Subcutaneous preadipocyte (primary cell): ENCODE measurements around the gene ZNF549. TPM values are rescaled to one million over a fixed set of nuclear protein-coding genes. Genes with fewer than 3 reads are reported as not detected.

ENCODE experiments used
- total RNA-seq: library from RNA; depleted of rRNA; stranded (reverse); fragments of >200 nt; gene quantifications from 2 replicates; pipeline ENCODE4 v1.2.3, GENCODE V29; 2012

Gene ZNF549
- total RNA-seq: 1.8 and 2.5 TPM in 2 replicates

GRCh38 chr19:57527136-57527881 is at the start of gene ZNF549:
Gene ZNF549 (plus strand): TSS chr19:57527356. CDS start chr19:57527574, 218 bp downstream.

GRCh38 chr19:57487477-57488298 is 39.5 kb upstream of the ZNF549 start, which contains the start of gene ZNF419:
Gene ZNF419 (plus strand): TSS chr19:57487750. CDS start chr19:57487951, 201 bp downstream.

DNA sequence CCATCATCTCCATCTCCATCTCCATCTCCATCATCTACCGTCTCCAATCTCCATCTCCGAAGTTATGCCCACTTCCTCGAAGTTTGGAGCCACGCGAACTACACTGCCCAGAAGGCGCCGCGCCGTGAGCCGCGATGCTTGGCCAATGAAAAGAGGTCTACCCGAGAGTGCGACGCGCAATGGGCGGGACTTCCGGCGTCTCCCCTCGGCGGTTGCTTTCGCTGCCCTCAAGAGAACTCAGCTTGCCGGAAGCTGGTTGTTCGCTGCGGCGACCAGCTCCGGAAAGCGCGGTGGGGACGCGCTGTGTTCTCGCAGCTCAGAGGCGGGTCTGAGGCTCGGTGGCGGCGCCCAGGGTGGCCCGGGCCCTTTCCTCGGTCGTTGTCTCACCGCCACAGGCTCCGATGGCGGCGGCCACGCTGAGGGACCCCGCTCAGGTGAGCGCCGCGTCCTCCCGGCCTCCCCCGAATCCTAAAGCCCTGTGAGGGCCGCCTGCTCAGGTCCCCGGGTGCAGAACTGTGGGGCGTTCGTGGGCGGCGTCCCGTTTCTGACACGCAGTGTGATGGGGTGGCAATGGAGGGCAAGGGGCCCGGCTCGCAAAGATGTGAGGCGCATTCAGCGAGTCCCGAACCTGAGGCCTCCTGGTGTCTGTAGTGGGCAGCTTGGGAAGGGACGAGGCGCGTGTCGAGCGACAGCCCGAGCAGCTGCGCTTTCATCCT is 27.3 kb upstream of the ZNF549 start, which contains the start of gene ZNF773:
Gene ZNF773, plus strand, starts transcription at position 259 of the 716 bp plus-strand sequence. Its CDS starts 143 bp downstream, at position 402.

GRCh38 chr19:57559404-57560025 is 32.4 kb downstream of the ZNF549 start, which contains the start of gene ZNF550:
Gene ZNF550 (minus strand): TSS chr19:57559863. CDS start chr19:57559682, 181 bp downstream.

GRCh38 chr19:57578487-57579205 is 51.5 kb downstream of the ZNF549 start, which contains the start of gene ZNF416:
Gene ZNF416 (minus strand): TSS chr19:57578911. CDS start chr19:57578704, 207 bp downstream.

GRCh38 chr19:57583521-57584416 is 56.6 kb downstream of the ZNF549 start, which contains the start of gene ZIK1:
Gene ZIK1 (plus strand): TSS chr19:57584145. CDS start chr19:57584357, 212 bp downstream.

GRCh38 chr19:57599761-57600383 is 72.7 kb downstream of the ZNF549 start, which contains the start of gene ZNF530:
Gene ZNF530 (plus strand): TSS chr19:57599885. CDS start chr19:57604346, 4,461 bp downstream.

Other genes starting within 250 kb of the ZNF549 start
- 44.2 and 54.4 TPM in 2 replicates for gene ZNF460, start 246.9 kb upstream of the ZNF549 start, total RNA-seq
- 5.9 and 7.0 TPM in 2 replicates for gene ZNF543, start 206.9 kb upstream of the ZNF549 start, total RNA-seq
- 6.2 and 6.5 TPM in 2 replicates for gene ZNF304, start 176.1 kb upstream of the ZNF549 start, total RNA-seq
- gene TRAPPC2B, start 163.8 kb upstream of the ZNF549 start, total RNA-seq: 4.5 and 7.3 TPM in 2 replicates
- 0.73 and 1.8 TPM in 2 replicates for gene ZNF547, start 163.8 kb upstream of the ZNF549 start, total RNA-seq
- gene ZNF548, start 137.5 kb upstream of the ZNF549 start, total RNA-seq: 10.9 and 11.0 TPM in 2 replicates
- 7.3 and 8.8 TPM in 2 replicates for gene ZNF17, start 116.2 kb upstream of the ZNF549 start, total RNA-seq
- 5.9 and 10.9 TPM in 2 replicates for gene ZNF749, start 92.0 kb upstream of the ZNF549 start, total RNA-seq
- under 0.01 and 0.39 TPM in 2 replicates for gene VN1R1, start 70.2 kb upstream of the ZNF549 start, total RNA-seq
- gene ZNF772, start 49.8 kb upstream of the ZNF549 start, total RNA-seq: 7.0 and 10.4 TPM in 2 replicates
- 5.7 and 7.3 TPM in 2 replicates for gene ZNF419, start 39.6 kb upstream of the ZNF549 start, total RNA-seq
- 8.0 and 8.5 TPM in 2 replicates for gene ZNF773, start 27.4 kb upstream of the ZNF549 start, total RNA-seq
- gene ZNF550, start 32.5 kb downstream of the ZNF549 start, total RNA-seq: 5.1 and 5.9 TPM in 2 replicates
- 3.3 and 4.8 TPM in 2 replicates for gene ZNF416, start 51.6 kb downstream of the ZNF549 start, total RNA-seq
- 4.4 and 4.9 TPM in 2 replicates for gene ZIK1, start 56.8 kb downstream of the ZNF549 start, total RNA-seq
- 2.2 and 2.7 TPM in 2 replicates for gene ZNF530, start 72.5 kb downstream of the ZNF549 start, total RNA-seq
- 12.5 and 12.7 TPM in 2 replicates for gene ZNF134, start 86.9 kb downstream of the ZNF549 start, total RNA-seq
- 4.8 and 7.2 TPM in 2 replicates for gene ZNF211, start 105.8 kb downstream of the ZNF549 start, total RNA-seq
- not detected in 2 replicates for gene ZSCAN4, start 141.6 kb downstream of the ZNF549 start, total RNA-seq
- 6.6 and 7.8 TPM in 2 replicates for gene ZNF551, start 154.6 kb downstream of the ZNF549 start, total RNA-seq
- 0.37 and 0.59 TPM in 2 replicates for gene ZNF154, start 181.8 kb downstream of the ZNF549 start, total RNA-seq
- 2.9 and 4.7 TPM in 2 replicates for gene ZNF671, start 200.3 kb downstream of the ZNF549 start, total RNA-seq
- 8.5 and 9.8 TPM in 2 replicates for gene ZNF776, start 219.5 kb downstream of the ZNF549 start, total RNA-seq
- gene ZNF586, start 242.3 kb downstream of the ZNF549 start, total RNA-seq: 9.6 and 12.3 TPM in 2 replicates